OCI-LY7 (cell line): ENCODE measurements around the gene FKBP14.

ENCODE experiments used
- CTCF ChIP-seq: fragments of 200-600 bp; sonication (generic); conservative IDR thresholded peaks from 2 replicates; pipeline ENCODE4 v1.5.1; 2014; ENCODE audit warnings: mild to moderate bottlenecking, antibody characterized with exemption, low read length, moderate library complexity, mixed read lengths
- EZH2phosphoT487 ChIP-seq: fragments of 200-600 bp; sonication (generic); IDR thresholded peaks from 2 replicates; pipeline ENCODE4 v1.6.1; 2018; ENCODE audit warnings: low read depth, borderline replicate concordance, mild to moderate bottlenecking, mixed run types, antibody characterized with exemption, low read length, moderate library complexity, mixed read lengths

GRCh38 chr7:30032310-30033125, 6.0 kb upstream of the FKBP14 start:
- no peak for TF ChIP-seq CTCF
- TF ChIP-seq EZH2phosphoT487, result no peak
